Daoy (cell line): ENCODE results near the gene TRAPPC12. TPM values are rescaled to one million over a fixed set of nuclear protein-coding genes. Genes with fewer than 3 reads are reported as not detected.
"Not testable (repeated sequence)": the region's sequence is repeated elsewhere in the genome, so short reads cannot be mapped to it uniquely, and the experiment has no call there.

Experiments
- DNase-seq: peaks from one replicate; pipeline ENCODE4 v3.0.0-alpha.2; 2015; ENCODE audit warnings: low read depth
- total RNA-seq: library from RNA; depleted of rRNA; stranded (reverse); fragments of >200 nt; shearing (Covaris generic); gene quantifications from 2 replicates; pipeline ENCODE4 v1.2.3, GENCODE V29; 2014

The TRAPPC12 gene
- total RNA-seq, 1 experiment from 2014 or later = 58.9 TPM

DNA sequence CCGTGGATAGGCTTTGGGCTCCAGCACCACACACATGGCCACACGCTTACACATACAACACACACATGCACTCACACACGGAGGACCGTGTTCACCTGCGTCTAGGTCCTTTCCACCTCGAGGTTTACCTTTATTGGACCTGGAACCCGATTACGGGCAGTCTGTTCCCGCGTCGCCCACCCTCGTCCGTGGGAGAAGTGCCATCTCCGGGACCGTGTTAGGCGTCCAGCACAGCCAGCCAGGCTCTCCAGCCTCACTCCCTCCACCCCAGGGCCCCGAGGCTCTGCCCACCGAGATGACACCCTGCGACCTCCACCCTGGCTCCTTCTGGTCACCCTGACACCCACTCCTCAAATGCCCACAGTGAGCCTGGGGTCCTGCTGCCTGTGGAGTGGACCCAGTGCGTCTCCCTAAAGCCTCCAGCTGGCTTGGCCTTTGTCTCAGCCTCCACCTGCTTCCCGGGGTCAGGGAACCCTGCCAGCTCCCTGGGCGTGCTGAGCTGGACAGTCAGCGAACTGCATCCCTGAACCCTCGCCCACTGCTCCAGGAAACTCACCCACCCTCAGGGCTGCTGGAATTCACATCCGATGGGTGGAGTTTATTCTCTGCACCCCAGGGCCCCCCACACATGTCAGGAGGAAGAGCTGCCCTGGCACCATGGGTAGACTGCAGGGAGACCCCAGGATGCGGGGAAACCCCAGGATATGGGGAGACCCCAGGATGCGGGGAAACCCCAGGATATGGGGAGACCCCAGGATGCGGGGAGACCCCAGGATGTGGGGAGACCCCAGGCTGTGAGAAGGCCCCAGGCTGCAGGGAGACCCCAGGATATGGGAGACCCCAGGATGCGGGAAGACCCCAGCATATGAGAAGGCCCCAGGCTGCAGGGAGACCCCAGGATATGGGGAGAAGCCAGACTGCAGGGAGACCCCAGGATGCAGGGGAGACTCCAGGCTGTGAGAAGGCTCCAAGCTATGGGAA, 106.8 kb downstream of the TRAPPC12 start:
- DNase-seq = no peak

DNA sequence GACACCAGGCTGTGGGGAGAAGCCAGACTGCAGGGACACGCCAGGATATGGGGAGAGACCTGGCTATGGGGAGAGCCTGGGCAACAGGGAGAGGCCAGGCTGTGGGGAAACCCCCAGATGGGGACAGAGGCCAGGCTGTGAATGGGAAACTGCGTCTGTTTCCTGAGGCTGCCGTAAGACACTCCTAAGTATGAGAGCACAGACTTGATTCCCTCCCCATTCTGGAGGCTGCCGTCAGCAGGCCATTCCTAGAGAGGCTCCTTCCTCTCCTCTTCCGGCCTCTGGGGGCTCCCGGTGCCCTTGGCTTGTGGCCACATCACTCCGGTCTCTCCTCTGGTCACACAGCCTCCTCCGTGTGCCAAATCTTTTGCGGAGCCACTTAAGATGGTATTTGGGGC, 107.5 kb downstream of the TRAPPC12 start:
- DNase-seq = no peak

GRCh38 chr2:3487432-3487831, 107.9 kb downstream of the TRAPPC12 start:
- DNase-seq = no peak

- DNase-seq = no peak
Measured at GRCh38 chr2:3488061-3488531, 108.6 kb downstream of the TRAPPC12 start.

DNA sequence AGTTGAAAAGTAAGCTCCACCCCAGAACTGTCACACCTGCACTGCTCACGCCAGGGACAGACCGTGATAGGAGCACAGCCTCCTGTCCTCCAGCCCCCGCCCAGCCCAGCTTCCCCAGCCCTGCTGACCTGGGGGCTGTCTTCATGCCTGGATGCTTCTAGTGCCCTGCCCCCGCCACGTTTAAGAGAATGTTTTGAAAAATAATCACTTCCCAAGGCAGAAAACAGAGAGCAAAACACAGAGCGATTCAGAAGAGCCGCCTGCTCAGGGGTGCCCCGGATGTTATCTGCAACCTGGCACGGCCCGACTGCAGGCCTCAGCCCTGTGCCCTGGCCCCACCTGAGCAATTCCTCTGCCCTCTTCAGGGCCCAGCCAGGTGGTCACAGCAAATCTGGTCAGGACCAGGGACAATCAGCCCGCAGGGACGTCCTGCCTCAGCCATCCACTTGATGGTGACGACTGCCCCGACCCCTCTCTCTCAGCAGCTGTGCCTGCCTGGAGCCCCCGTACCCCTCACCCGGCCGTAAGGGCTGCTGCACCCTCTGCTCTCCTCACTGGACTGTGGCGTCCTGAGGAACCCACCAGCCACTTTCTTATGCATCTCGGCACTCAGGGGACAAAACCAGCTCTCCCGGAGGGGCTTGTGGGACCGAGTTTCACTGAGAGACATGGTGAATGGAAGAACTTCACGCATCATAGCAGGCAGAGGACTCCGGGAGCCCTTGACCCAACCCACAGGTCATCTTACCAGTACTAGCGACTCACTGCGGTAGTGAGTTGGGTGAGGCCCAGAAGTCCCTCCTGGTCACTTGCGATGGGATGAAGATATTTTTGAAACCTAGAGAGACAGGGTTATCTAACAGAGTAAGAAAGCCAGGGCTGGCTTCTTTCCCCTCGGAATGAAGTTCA, 109.6 kb downstream of the TRAPPC12 start:
- DNase-seq = no peak

DNA sequence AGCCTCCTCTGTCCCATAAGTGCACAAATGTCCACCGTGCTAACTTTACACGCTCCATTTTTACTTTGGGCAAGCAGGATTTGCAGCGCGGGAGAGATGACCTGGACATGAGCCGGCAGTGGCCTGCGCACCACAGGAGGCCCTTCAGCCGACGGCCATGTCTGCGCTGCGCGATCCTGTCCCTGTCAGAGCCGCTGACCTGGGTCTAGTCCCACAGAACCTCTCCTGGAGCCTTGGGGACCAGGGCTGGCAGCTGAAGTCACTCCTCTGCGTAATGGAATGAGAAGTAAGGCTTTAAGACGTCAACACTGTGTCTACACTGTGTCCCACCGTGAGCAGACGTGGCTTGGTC, 110.2 kb downstream of the TRAPPC12 start:
- DNase-seq = no peak

DNA sequence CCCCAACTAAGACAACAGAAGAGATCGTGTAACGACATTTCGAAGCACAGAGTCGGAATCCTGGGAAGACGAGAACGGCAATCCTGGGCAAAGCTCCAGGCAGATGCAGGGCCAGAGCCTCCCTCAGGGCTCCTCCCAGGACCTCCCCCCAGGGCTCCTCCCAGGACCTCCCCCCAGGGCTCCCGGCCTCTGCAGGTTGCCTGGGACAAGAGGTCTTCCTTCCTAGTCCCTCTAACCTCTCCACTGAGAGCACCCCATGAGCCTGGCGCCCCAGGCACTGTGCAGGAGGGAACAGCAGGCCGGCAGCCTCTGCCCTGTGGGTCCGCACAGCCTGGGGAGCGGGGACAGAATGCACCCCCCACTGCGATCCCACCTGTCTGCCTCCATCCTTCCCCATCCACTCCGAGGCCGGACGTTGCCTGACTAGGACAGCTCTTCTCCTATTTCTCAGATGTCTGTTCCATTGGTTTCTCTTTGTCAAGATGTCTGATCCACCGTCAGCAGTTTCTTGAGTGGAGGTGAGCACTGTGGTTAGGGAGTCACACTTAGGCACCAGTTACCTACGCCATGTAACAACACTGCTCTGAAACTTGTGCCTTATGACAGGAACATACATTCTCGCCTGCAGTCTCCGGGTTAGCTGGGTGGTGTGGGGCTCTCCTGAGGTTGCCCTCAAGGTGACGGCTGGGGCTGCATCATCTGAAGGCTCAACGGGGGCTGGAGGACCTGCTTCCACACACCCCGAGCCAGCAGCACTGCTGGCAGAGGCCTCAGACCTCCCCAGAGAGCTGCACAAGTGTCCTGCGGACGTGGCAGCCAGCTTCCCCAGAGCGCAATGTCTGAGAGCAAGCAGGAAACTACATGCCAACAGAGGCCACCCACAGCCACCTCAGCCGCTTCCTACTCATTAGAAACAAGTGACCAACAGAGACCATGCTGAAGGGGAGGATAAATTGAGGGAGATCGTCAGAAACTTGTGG, 111.0 kb downstream of the TRAPPC12 start:
- DNase-seq = no peak

DNA sequence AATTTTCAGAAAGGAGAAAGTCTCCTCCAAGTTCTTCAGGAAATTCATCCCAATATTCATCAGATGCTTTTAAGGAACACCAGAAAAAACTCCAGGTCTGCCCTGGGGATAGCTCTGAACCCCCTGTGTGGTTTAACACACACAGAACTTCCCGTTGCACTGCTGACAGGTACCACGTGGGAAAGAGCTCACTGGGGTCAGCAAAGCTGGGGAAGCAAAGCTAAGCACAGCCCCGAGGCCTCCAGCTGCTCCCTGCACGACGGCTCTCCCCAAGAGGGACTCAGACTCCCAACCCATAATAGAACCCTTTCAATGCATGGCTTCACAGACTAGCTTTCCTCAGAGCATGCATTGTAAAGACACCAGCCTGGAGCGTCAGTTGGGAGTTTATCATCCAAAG, 111.8 kb downstream of the TRAPPC12 start:
- no peak for DNase-seq

- DNase-seq = no peak
Measured at GRCh38 chr2:3491716-3492474, 112.4 kb downstream of the TRAPPC12 start.

- DNase-seq = not testable (repeated sequence)
Measured at GRCh38 chr2:3492475-3492787, 112.9 kb downstream of the TRAPPC12 start.

- peak; percentile 87 for DNase-seq
Measured at GRCh38 chr2:3492951-3493614, 113.6 kb downstream of the TRAPPC12 start.

DNA sequence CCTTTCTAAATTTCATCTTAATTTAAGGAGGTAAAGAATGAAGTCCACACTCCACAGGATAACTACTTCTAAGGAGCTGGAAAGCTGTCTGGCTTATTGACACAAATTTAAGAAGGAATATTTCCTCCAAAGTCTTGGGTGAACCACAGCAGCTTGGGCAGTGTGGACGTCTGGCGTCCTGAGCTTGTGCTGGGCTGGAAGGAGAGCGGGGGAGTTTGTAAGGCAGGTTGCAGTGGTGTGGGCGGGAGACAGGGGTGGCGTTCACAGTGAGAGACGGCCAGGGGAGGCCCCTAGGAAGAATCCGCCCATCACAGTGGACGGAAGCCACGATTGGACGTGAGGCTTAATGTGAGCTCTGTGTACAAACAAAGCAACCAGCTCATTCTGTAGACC, 114.1 kb downstream of the TRAPPC12 start:
- peak; percentile 81 for DNase-seq

DNA sequence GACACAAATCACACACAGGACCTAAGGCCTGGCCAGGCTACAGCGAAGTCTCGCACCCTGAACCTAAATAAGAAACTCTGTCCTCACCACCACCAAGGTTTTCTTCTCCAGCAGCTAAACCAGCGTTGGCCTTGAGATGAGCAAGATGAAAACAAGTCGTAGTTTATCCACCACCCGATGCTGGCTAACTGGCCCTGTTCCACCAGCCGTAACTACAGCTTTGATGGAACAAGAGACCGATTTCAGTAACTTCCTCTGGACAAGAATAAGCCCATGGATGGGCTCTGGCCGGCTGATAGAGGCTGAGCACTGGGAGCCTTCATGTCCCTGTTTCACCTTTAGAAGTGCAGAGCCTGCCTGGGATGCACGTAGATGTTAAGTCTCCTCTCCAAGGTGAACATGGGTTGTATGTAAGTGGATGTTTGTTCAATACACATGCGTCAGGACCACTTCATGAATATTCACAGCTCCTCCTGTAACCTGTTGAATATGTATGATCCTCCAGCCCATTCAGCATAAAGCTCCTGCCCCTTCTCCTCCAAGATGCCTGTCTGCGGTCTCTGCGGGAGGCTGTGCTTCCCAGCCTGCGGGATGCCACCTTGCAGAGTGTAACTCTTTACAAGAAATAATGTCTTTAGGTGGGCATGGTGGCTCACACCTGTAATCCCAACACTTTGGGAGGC, 115.6 kb downstream of the TRAPPC12 start:
- no peak for DNase-seq

DNA sequence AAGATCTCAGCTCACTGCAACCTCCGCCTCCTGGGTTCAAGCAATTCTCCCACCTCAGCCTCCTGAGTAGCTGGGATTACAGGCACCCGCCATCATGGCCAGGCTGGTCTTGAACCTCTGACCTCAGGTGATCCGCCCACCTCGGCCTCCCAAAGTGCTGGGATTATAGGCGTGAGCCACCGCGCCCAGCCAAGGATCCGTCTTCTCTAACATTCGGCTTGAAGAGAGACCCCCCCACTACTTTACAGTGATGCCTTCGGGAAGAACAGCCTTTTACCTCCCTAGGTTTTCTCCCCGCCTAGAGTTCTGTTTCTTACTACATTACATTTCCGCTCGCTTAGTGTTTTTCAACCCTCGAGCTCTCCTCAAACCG, 117.2 kb downstream of the TRAPPC12 start:
- not testable (repeated sequence) for DNase-seq

- no peak for DNase-seq
Measured at GRCh38 chr2:3498783-3499394, 119.4 kb downstream of the TRAPPC12 start.

DNA sequence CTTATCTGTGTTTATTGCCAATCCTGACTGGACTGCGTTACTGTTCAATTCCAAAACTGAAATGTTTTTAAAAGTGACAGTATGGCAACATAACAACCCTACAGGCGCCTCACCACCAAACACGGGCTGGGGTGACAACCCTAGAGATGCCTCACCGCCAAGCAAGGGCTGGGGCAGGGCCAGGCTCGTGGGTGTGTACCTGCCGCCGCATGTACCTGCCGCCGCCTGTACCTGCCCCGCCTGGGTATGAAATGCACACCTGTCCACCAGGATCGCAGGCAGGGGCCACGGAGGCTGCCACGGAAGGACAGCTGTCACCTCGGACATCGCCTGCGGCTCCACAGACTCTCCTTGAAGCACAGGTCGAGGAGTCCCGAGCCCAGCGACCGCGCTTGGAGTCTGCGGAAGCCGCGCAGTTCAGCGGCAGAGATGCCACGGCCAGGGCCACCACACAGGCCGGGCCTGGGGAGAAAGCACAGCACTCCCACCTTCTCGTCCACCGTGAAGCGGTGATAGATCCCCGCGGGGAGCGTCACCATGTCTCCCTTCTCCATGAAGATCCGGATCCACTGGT, 120.9 kb downstream of the TRAPPC12 start:
- DNase-seq = no peak

- DNase-seq = no peak
Measured at GRCh38 chr2:3503046-3503445, 123.6 kb downstream of the TRAPPC12 start.

GRCh38 chr2:3503483-3503882, 124.0 kb downstream of the TRAPPC12 start:
- DNase-seq = no peak

DNA sequence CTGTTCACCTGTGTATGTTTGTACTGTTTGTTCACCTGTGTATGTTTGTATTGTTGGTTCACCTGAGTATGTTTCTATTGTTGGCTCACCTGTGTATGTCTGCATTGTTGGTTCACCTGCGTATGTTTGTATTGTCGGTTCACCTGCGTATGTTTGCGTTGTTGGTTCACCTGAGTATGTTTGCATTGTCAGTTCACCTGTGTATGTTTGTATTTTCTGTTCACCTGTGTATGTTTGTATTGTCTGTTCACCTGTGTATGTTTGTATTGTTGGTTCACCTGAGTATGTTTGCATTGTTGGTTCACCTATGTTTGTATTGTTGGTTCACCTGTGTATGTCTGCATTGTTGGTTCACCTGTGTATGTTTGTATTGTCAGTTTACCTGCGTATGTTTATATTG, 125.2 kb downstream of the TRAPPC12 start:
- DNase-seq = no peak
